GM12872 (cell line): ENCODE results near the gene PDE1A.

ENCODE experiments used
- CTCF ChIP-seq: IDR thresholded peaks from 3 replicates; pipeline ENCODE4 v1.5.1; 2011; ENCODE audit warnings: low read depth, mild to moderate bottlenecking, low read length, moderate library complexity; ENCODE audit not compliant: insufficient read depth

PDE1A gene

GRCh38 chr2:182368446-182368845 is 58.4 kb downstream of the PDE1A start:
- no peak for TF ChIP-seq CTCF

- no peak for TF ChIP-seq CTCF
These were observed 59.4 kb downstream of the PDE1A start for GRCh38 chr2:182367401-182367800.

GRCh38 chr2:182366628-182367027 is 60.2 kb downstream of the PDE1A start:
- TF ChIP-seq CTCF, result no peak

- TF ChIP-seq CTCF, result no peak
These were observed 61.0 kb downstream of the PDE1A start for GRCh38 chr2:182365855-182366254.

- TF ChIP-seq CTCF, result no peak
These were observed 65.4 kb downstream of the PDE1A start for GRCh38 chr2:182361477-182361876.

GRCh38 chr2:182360663-182361260 is 66.1 kb downstream of the PDE1A start:
- no peak for TF ChIP-seq CTCF

- TF ChIP-seq CTCF, result no peak
These were observed 66.7 kb downstream of the PDE1A start for GRCh38 chr2:182359990-182360662.
